ENCODE results near the gene CYTH1.
"Not testable (repeated sequence)": the region's sequence is repeated elsewhere in the genome, so short reads cannot be mapped to it uniquely, and the experiment has no call there.

CYTH1 gene

GRCh38 chr17:78761789-78762406, 20.2 kb downstream of the CYTH1 start:
- no peak for DNase-seq (ENCODE audit: low read depth)

GRCh38 chr17:78759969-78760352, 22.1 kb downstream of the CYTH1 start:
- no peak for DNase-seq (ENCODE audit: low read depth)

GRCh38 chr17:78759203-78759968, 22.7 kb downstream of the CYTH1 start:
- no peak for DNase-seq (ENCODE audit: low read depth)

- no peak for DNase-seq (ENCODE audit: low read depth)
Observed at GRCh38 chr17:78753316-78754250, 28.5 kb downstream of the CYTH1 start.

GRCh38 chr17:78751447-78752161, 30.5 kb downstream of the CYTH1 start:
- no peak for DNase-seq (ENCODE audit: low read depth)

- DNase-seq (ENCODE audit: low read depth): not testable (repeated sequence)
Observed at GRCh38 chr17:78751000-78751399, 31.1 kb downstream of the CYTH1 start.

- peak; percentile 62 for DNase-seq (ENCODE audit: low read depth)
Observed at GRCh38 chr17:78748730-78749317, 33.2 kb downstream of the CYTH1 start.

- no peak for DNase-seq (ENCODE audit: low read depth)
Observed at GRCh38 chr17:78748048-78748729, 33.9 kb downstream of the CYTH1 start.

GRCh38 chr17:78747488-78747887, 34.6 kb downstream of the CYTH1 start:
- DNase-seq (ENCODE audit: low read depth): no peak

- no peak for DNase-seq (ENCODE audit: low read depth)
Observed at GRCh38 chr17:78746949-78747269, 35.2 kb downstream of the CYTH1 start.

- DNase-seq (ENCODE audit: low read depth): no peak
Observed at GRCh38 chr17:78746263-78746948, 35.7 kb downstream of the CYTH1 start.

GRCh38 chr17:78745407-78746088, 36.5 kb downstream of the CYTH1 start:
- no peak for DNase-seq (ENCODE audit: low read depth)

- DNase-seq (ENCODE audit: low read depth): no peak
Observed at GRCh38 chr17:78742901-78743300, 39.2 kb downstream of the CYTH1 start.

GRCh38 chr17:78741644-78742284, 40.3 kb downstream of the CYTH1 start:
- DNase-seq (ENCODE audit: low read depth): no peak

- DNase-seq (ENCODE audit: low read depth): no peak
Observed at GRCh38 chr17:78739331-78739931, 42.6 kb downstream of the CYTH1 start.

GRCh38 chr17:78738698-78739097, 43.4 kb downstream of the CYTH1 start:
- DNase-seq (ENCODE audit: low read depth): no peak

GRCh38 chr17:78738278-78738677, 43.8 kb downstream of the CYTH1 start:
- DNase-seq (ENCODE audit: low read depth): no peak

GRCh38 chr17:78737332-78737731, 44.7 kb downstream of the CYTH1 start:
- DNase-seq (ENCODE audit: low read depth): no peak

- no peak for DNase-seq (ENCODE audit: low read depth)
Observed at GRCh38 chr17:78736526-78737079, 45.5 kb downstream of the CYTH1 start.

Data from stimulated activated CD4-positive, alpha-beta T cell treated with anti-CD3 and anti-CD28 coated beads, Interleukin-2, amount 100 ng/mL, for 4 hours (primary cell).